Nephron (organoid): ENCODE data around the gene CSK.

Experiments
- H3K27ac Mint-ChIP-seq, 3 experiments: 2 replicates each; pipeline ENCODE4 v1.8.0; 2020; ENCODE audit warnings: mixed read lengths in 3 of 3, mild to moderate bottlenecking in 2 of 3, moderate library complexity in 1 of 3
- H3K27me3 Mint-ChIP-seq: 2 replicates; pipeline ENCODE4 v1.8.0; 2021; ENCODE audit warnings: low read depth, mild to moderate bottlenecking, moderate library complexity, mixed read lengths
- H3K36me3 Mint-ChIP-seq: 2 replicates; pipeline ENCODE4 v1.8.0; 2020; ENCODE audit warnings: low read depth, mixed read lengths
- H3K4me1 Mint-ChIP-seq: 2 replicates; pipeline ENCODE4 v1.8.0; 2020; ENCODE audit warnings: mixed read lengths
- H3K4me3 Mint-ChIP-seq, 3 experiments: 2 replicates each; pipeline ENCODE4 v1.8.0; 2020; ENCODE audit warnings: mild to moderate bottlenecking in 3 of 3, mixed read lengths in 3 of 3, moderate library complexity in 2 of 3
- H3K9me3 Mint-ChIP-seq: 2 replicates; pipeline ENCODE4 v1.8.0; 2020; ENCODE audit warnings: mixed read lengths
- CTCF ChIP-seq, 3 experiments: fragments of 200-600 bp; sonication (generic); IDR thresholded peaks; one replicate each; pipeline ENCODE4 v1.5.0; 2021; ENCODE audit warnings: antibody characterized with exemption in 3 of 3; ENCODE audit not compliant: unreplicated experiment in 3 of 3

CSK gene

GRCh38 chr15:74754593-74755215 is 27.2 kb upstream of the CSK start:
- Mint-ChIP-seq H3K27me3 (peaks cover 3% of the 10 kb centered on the region), H3K27ac (no peak overlapping the region), H3K4me3 (no peak overlapping the region), H3K36me3 (no peaks in the 10 kb centered on the region), H3K9me3 (no peaks in the 10 kb centered on the region), H3K4me1 (peaks cover 8% of the 10 kb centered on the region)
- TF ChIP-seq CTCF (IDR thresholded peaks at IDR 0.05; ENCODE audit: unreplicated experiment in 3 of 3) = no peak

- Mint-ChIP-seq H3K27ac (no peak overlapping the region), H3K9me3 (no peaks in the 10 kb centered on the region), H3K4me1 (peaks cover 7% of the 10 kb centered on the region), H3K27me3 (peaks cover 4% of the 10 kb centered on the region), H3K4me3 (no peak overlapping the region), H3K36me3 (no peaks in the 10 kb centered on the region)
- TF ChIP-seq CTCF (IDR thresholded peaks at IDR 0.05; ENCODE audit: unreplicated experiment in 3 of 3) = no peak
Measured at GRCh38 chr15:74758736-74759135, 23.1 kb upstream of the CSK start.

GRCh38 chr15:74762791-74763150 is 19.1 kb upstream of the CSK start:
- no peak for TF ChIP-seq CTCF (IDR thresholded peaks at IDR 0.05; ENCODE audit: unreplicated experiment in 3 of 3)
- no peak overlapping the region for H3K27ac Mint-ChIP-seq
- H3K4me3 Mint-ChIP-seq = no peak overlapping the region
- H3K27me3 Mint-ChIP-seq = peaks cover 12% of the 10 kb centered on the region
- H3K36me3 Mint-ChIP-seq = no peaks in the 10 kb centered on the region
- no peaks in the 10 kb centered on the region for H3K9me3 Mint-ChIP-seq
- H3K4me1 Mint-ChIP-seq = peaks cover 12% of the 10 kb centered on the region

GRCh38 chr15:74763416-74763815 is 18.5 kb upstream of the CSK start:
- H3K27ac Mint-ChIP-seq = no peak overlapping the region
- no peaks in the 10 kb centered on the region for H3K36me3 Mint-ChIP-seq
- no peak for TF ChIP-seq CTCF (IDR thresholded peaks at IDR 0.05; ENCODE audit: unreplicated experiment in 3 of 3)
- H3K4me3 Mint-ChIP-seq = no peak overlapping the region
- H3K4me1 Mint-ChIP-seq = peaks cover 12% of the 10 kb centered on the region
- peaks cover 12% of the 10 kb centered on the region for H3K27me3 Mint-ChIP-seq
- no peaks in the 10 kb centered on the region for H3K9me3 Mint-ChIP-seq

GRCh38 chr15:74767167-74768098 is 14.4 kb upstream of the CSK start:
- H3K27me3 Mint-ChIP-seq = peaks cover 18% of the 10 kb centered on the region
- no peak overlapping the region for H3K4me3 Mint-ChIP-seq
- H3K36me3 Mint-ChIP-seq = no peaks in the 10 kb centered on the region
- H3K27ac Mint-ChIP-seq = no peak overlapping the region
- H3K4me1 Mint-ChIP-seq = peaks cover 18% of the 10 kb centered on the region
- TF ChIP-seq CTCF (IDR thresholded peaks at IDR 0.05; ENCODE audit: unreplicated experiment in 3 of 3) = no peak
- H3K9me3 Mint-ChIP-seq = no peaks in the 10 kb centered on the region
